WERI-Rb-1 (cell line): ENCODE measurements around the gene TIAM1.

ENCODE experiments used
- DNase-seq: peaks from one replicate; pipeline ENCODE4 v3.0.0-alpha.2; 2020
- H3K27ac ChIP-seq: fragments of 250-450 bp; sonication (Bioruptor Pico); 2 replicates; pipeline ENCODE4 v1.5.1; 2020; ENCODE audit warnings: mild to moderate bottlenecking, moderate library complexity
- H3K27me3 ChIP-seq: fragments of 250-450 bp; sonication (Bioruptor Pico); 2 replicates; pipeline ENCODE4 v1.5.1; 2021; ENCODE audit warnings: mild to moderate bottlenecking, low read depth, moderate library complexity; ENCODE audit not compliant: insufficient read depth, severe bottlenecking
- H3K36me3 ChIP-seq: fragments of 250-450 bp; sonication (Bioruptor Pico); 2 replicates; pipeline ENCODE4 v1.5.1; 2020; ENCODE audit warnings: mild to moderate bottlenecking, moderate library complexity
- H3K4me3 ChIP-seq: 2 replicates; pipeline ENCODE4 v1.5.1; 2011; ENCODE audit warnings: low read depth, mild to moderate bottlenecking, control low read depth, low read length
- H3K9me3 ChIP-seq: fragments of 250-450 bp; sonication (Bioruptor Pico); 2 replicates; pipeline ENCODE4 v1.5.1; 2021; ENCODE audit warnings: mild to moderate bottlenecking, moderate library complexity; ENCODE audit not compliant: severe bottlenecking
- CTCF ChIP-seq: IDR thresholded peaks from 2 replicates; pipeline ENCODE4 v1.5.1; 2011; ENCODE audit warnings: low read depth, mild to moderate bottlenecking, control low read depth, inconsistent platforms, low read length

TIAM1 gene

GRCh38 chr21:31117128-31117916 lies 226.7 kb downstream of the TIAM1 start:
- no peaks in the 10 kb centered on the region for H3K9me3 ChIP-seq
- H3K27me3 ChIP-seq, result no peaks in the 10 kb centered on the region
- H3K27ac ChIP-seq, result no peak overlapping the region
- no peak for TF ChIP-seq CTCF
- no peaks in the 10 kb centered on the region; the same call in 1 of the 2 replicates for H3K36me3 ChIP-seq
- DNase-seq, result no peak
- H3K4me3 ChIP-seq, result no peak overlapping the region

GRCh38 chr21:31115249-31115648 lies 228.8 kb downstream of the TIAM1 start:
- H3K36me3 ChIP-seq, result no peaks in the 10 kb centered on the region; the same call in 1 of the 2 replicates
- no peaks in the 10 kb centered on the region for H3K9me3 ChIP-seq
- no peak overlapping the region for H3K4me3 ChIP-seq

GRCh38 chr21:31111093-31111492 lies 233.0 kb downstream of the TIAM1 start:
- Histone ChIP-seq H3K36me3 (no peaks in the 10 kb centered on the region), H3K27me3 (no peaks in the 10 kb centered on the region), H3K4me3 (no peak overlapping the region), H3K9me3 (peaks cover 12% of the 10 kb centered on the region), H3K27ac (no peak overlapping the region)
- TF ChIP-seq CTCF, result no peak
- DNase-seq, result no peak

More at GRCh38 chr21:31115249-31115648, 228.8 kb downstream of the TIAM1 start:
- no peak for TF ChIP-seq CTCF
- no peak for DNase-seq
- Histone ChIP-seq H3K27me3 (no peaks in the 10 kb centered on the region), H3K27ac (no peak overlapping the region)

GRCh38 chr21:31110430-31110829 lies 233.6 kb downstream of the TIAM1 start:
- DNase-seq, result no peak
- H3K27me3 ChIP-seq, result no peaks in the 10 kb centered on the region
- peaks cover 12% of the 10 kb centered on the region for H3K9me3 ChIP-seq
- TF ChIP-seq CTCF, result no peak
- no peak overlapping the region for H3K27ac ChIP-seq
- no peak overlapping the region for H3K4me3 ChIP-seq
- H3K36me3 ChIP-seq, result no peaks in the 10 kb centered on the region

GRCh38 chr21:31107871-31108270 lies 236.2 kb downstream of the TIAM1 start:
- H3K9me3 ChIP-seq, result peaks cover 12% of the 10 kb centered on the region
- no peaks in the 10 kb centered on the region for H3K36me3 ChIP-seq
- H3K27me3 ChIP-seq, result no peaks in the 10 kb centered on the region
- no peak overlapping the region for H3K4me3 ChIP-seq
- no peak overlapping the region for H3K27ac ChIP-seq
- no peak for TF ChIP-seq CTCF
- DNase-seq, result no peak
